H1 (cell line): Measurements from ENCODE around the gene AAMP. TPM values are rescaled to one million over a fixed set of nuclear protein-coding genes. Genes with fewer than 3 reads are reported as not detected.

Experiments used
- CREB1 ChIP-seq: IDR thresholded peaks from 2 replicates; pipeline ENCODE4 v1.6.1; 2012; ENCODE audit warnings: inconsistent platforms
- polyA plus RNA-seq, 7 experiments: library from polyadenylated mRNA; depleted of rRNA in 3 of 7; stranded (reverse) in 5 of 7; unstranded in 2 of 7; fragments of >200 nt in 5 of 7; fragments of 200-250 nt in 2 of 7; gene quantifications; 1 replicate in 5 of 7; 2 replicates in 1 of 7; 4 replicates in 1 of 7; pipeline versions ENCODE4 v1.2.1 to v1.2.3, GENCODE V29; 2011 to 2013; ENCODE audit warnings: missing spikeins in 2 of 7, mixed read lengths in 2 of 7
- total RNA-seq: library from RNA; stranded (reverse); fragmentation: NEBNext Ultra II Directional; extraction: Animal tissue kit (Norgen Biotek cat#: 25700); gene quantifications from 2 replicates; pipeline ENCODE4 v1.2.1, GENCODE V29; 2021

Gene AAMP
- total and polyA plus RNA-seq, 2 of the 8 experiments (the other 6 are each of a cell fraction or from before 2014, with no cell fraction given): 119 to 125 TPM

- TF ChIP-seq CREB1: no peak
- TF ChIP-seq, all 59 proteins: peak for 0
Observed at GRCh38 chr2:218271865-218272530, 2.1 kb upstream of the AAMP start (continued).
